ENCODE results near the gene XRCC3.

- TF ChIP-seq CTCF (IDR thresholded peaks at IDR 0.05; ENCODE audit: low read depth, low read length, missing input control) (no peak), YY1 (IDR thresholded peaks at IDR 0.05) (no peak), SP1 (IDR thresholded peaks at IDR 0.05) (no peak), MAX (IDR thresholded peaks at IDR 0.05) (no peak), TAF1 (conservative IDR thresholded peaks at IDR 0.05) (no peak), ATF3 (IDR thresholded peaks at IDR 0.05) (no peak), JUND (IDR thresholded peaks at IDR 0.05) (no peak), REST (IDR thresholded peaks at IDR 0.05) (no peak), RXRA (IDR thresholded peaks at IDR 0.05) (no peak), RAD21 (IDR thresholded peaks at IDR 0.05) (no peak)
These were observed 26.0 kb downstream of the XRCC3 start for GRCh38 chr14:103688906-103689902.

Measured in liver (tissue), 3 donors.